Measurements from ENCODE around the gene TMEM175. TPM values are rescaled to one million over a fixed set of nuclear protein-coding genes. Genes with fewer than 3 reads are reported as not detected.

TMEM175 gene
- total and polyA plus RNA-seq, 2 of the 8 experiments (the other 6 are each of a cell fraction or from before 2014, with no cell fraction given): 4.9 to 20.7 TPM

GRCh38 chr4:931960-932712 lies at the start of gene TMEM175, which contains the start of gene GAK (continued):
- TF ChIP-seq SAP30 (IDR thresholded peaks at IDR 0.05; ENCODE audit: insufficient read depth, insufficient replicate concordance, low read length) (peak; percentile 70), SIRT6 (IDR thresholded peaks at IDR 0.05; ENCODE audit: low read length) (no peak), CTBP2 (IDR thresholded peaks at IDR 0.05; ENCODE audit: borderline replicate concordance, insufficient read depth, insufficient read length, low read length) (no peak), RFX5 (IDR thresholded peaks at IDR 0.05; ENCODE audit: borderline replicate concordance, low read depth, low read length) (no peak), CEBPB (IDR thresholded peaks at IDR 0.05; ENCODE audit: low read depth, low read length) (no peak), JUN (IDR thresholded peaks at IDR 0.05; ENCODE audit: low read depth, low read length) (no peak), ATF2 (IDR thresholded peaks at IDR 0.05; ENCODE audit: low read length) (no peak), CHD7 (IDR thresholded peaks at IDR 0.05; ENCODE audit: insufficient replicate concordance, low read length) (no peak)
